Upper lobe of right lung (tissue), 1 donor: ENCODE data around the gene F11. TPM values are rescaled to one million over a fixed set of nuclear protein-coding genes. Genes with fewer than 3 reads are reported as not detected.

ENCODE experiments used
- ATAC-seq: fragments of 200-7000 bp; cut with Tn5 transposase; one replicate; pipeline ENCODE4 v1.9.1; 2020; ENCODE audit warnings: mild to moderate bottlenecking, moderate library complexity
- DNase-seq: peaks from one replicate; pipeline ENCODE4 v3.0.0-alpha.2; 2020
- H3K27ac ChIP-seq: fragments of 200-600 bp; one replicate; pipeline ENCODE4 v1.8.0; 2022
- H3K27me3 ChIP-seq: fragments of 200-600 bp; one replicate; pipeline ENCODE4 v1.8.0; 2022; ENCODE audit warnings: mild to moderate bottlenecking
- H3K36me3 ChIP-seq: fragments of 200-600 bp; one replicate; pipeline ENCODE4 v1.8.0; 2022
- H3K4me1 ChIP-seq: fragments of 200-600 bp; one replicate; pipeline ENCODE4 v1.8.0; 2022
- H3K4me3 ChIP-seq: fragments of 200-600 bp; one replicate; pipeline ENCODE4 v1.8.0; 2022; ENCODE audit warnings: mild to moderate bottlenecking
- H3K9me3 ChIP-seq: fragments of 200-600 bp; one replicate; pipeline ENCODE4 v1.8.0; 2022
- intact Hi-C: fragments of 100-400 bp; cut with DNase I; formaldehyde crosslinking; loops from one replicate; pipeline ENCODE4 v1.11.0; 2022
- long read RNA-seq: library from polyadenylated mRNA; unstranded; transcript quantifications from one replicate; pipeline ENCODE4 v2.0.0, GENCODE V29; 2021
- total RNA-seq: library from RNA; stranded (reverse); fragmentation: NEBNext Ultra II Directional; extraction: Animal tissue kit (Norgen Biotek cat#: 25700); gene quantifications from one replicate; pipeline ENCODE4 v1.2.1, GENCODE V29; 2021
- TF ChIP-seq, protein P1 (sequence below): fragments of 200-600 bp; IDR thresholded peaks from one replicate; pipeline ENCODE4 v1.8.0; 2022; ENCODE audit warnings: antibody characterized with exemption
- donor health status: DM: no; HTN: yes; CAD: no; lungs with severe emphysema.

Gene F11
- 24.7 TPM for total RNA-seq
- long read RNA-seq, partial matches to known transcripts = 1 of 13 reads
- long read RNA-seq, other reads (novel, unspliced or antisense) = 8 of 13 reads

DNA sequence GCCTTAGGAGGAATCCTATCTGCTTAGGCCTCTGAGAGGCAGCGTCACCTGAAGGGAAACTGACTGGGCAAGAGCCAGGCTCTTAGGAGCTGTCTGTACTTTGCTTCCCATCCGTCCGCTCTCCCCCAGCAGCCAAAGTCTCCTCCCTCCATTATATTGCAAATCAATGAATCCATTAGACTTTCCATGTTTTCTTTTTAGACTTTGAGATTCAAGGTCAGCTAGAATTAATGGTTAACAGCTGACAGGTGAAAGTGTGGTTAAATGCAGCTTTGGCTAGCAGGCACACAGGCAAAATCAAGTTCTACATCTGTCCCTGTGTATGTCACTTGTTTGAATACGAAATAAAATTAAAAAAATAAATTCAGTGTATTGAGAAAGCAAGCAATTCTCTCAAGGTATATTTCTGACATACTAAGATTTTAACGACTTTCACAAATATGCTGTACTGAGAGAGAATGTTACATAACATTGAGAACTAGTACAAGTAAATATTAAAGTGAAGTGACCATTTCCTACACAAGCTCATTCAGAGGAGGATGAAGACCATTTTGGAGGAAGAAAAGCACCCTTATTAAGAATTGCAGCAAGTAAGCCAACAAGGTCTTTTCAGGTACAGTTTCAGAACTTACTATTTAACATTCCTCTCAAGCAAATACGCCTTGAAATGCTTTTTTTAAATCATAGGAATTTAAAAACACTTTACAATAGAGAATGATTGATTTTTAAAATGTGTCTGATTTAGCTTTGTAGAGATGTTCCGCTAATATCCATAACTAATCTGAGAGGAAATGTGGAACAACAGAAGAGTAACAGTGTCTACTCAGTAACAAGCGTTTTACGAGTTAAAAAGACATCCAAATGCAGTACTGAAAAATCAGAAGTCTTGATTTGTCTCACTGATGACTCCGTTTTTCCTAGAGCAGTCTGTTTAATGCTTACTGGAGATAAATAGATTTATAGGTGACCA lies at the start of gene F11:
Gene F11, plus strand, starts transcription at position 507 of the 970 bp plus-strand sequence. CDS start 948 bp downstream, outside the sequence.
- H3K4me1 ChIP-seq = no peaks in the 10 kb centered on the region
- TF ChIP-seq, protein P1, sequence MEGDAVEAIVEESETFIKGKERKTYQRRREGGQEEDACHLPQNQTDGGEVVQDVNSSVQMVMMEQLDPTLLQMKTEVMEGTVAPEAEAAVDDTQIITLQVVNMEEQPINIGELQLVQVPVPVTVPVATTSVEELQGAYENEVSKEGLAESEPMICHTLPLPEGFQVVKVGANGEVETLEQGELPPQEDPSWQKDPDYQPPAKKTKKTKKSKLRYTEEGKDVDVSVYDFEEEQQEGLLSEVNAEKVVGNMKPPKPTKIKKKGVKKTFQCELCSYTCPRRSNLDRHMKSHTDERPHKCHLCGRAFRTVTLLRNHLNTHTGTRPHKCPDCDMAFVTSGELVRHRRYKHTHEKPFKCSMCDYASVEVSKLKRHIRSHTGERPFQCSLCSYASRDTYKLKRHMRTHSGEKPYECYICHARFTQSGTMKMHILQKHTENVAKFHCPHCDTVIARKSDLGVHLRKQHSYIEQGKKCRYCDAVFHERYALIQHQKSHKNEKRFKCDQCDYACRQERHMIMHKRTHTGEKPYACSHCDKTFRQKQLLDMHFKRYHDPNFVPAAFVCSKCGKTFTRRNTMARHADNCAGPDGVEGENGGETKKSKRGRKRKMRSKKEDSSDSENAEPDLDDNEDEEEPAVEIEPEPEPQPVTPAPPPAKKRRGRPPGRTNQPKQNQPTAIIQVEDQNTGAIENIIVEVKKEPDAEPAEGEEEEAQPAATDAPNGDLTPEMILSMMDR = no peak
- no peaks in the 10 kb centered on the region for H3K9me3 ChIP-seq
- ATAC-seq = peak; percentile 45
- H3K4me3 ChIP-seq = peak within 1 kb of the TSS; percentile 31
- DNase-seq = no peak
- peaks cover 5% of the 10 kb centered on the region for H3K27me3 ChIP-seq
- intact Hi-C loops = no loop called here
- H3K27ac ChIP-seq = peak within 1 kb of the TSS; percentile 39
- H3K36me3 ChIP-seq = no peaks in the 10 kb centered on the region

DNA sequence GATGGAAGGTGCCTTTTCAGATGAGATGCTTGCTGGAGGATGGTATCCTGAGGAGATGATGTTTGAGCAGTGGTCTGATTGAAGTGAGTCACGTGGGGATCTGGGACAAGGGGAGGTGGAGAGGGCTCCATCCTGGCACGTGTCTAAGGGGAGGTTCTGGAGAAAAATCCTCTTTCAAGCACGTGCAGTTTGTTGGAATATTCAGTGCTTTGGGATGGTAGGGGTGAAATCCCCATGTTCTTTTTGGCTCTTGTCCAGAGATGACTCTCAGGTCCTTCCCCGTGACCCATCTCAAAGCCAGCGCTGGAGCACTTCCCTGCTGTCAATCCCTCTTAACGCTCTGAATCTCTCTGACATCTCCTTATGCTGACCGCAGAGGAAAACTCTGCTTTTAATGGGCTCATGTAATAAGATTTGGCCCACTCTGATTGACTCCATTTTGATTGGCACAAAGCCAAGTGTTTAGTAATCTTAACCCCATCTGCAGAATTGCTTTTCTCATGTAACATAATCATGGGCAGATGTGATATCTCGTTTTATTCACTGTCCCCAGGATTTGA lies 49.4 kb upstream of the F11 start:
- ATAC-seq (no peak), DNase-seq (no peak)
- TF ChIP-seq, protein P1 = no peak
- Histone ChIP-seq H3K4me3 (no peak overlapping the region), H3K9me3 (no peaks in the 10 kb centered on the region), H3K27ac (no peak overlapping the region), H3K36me3 (no peaks in the 10 kb centered on the region), H3K4me1 (no peaks in the 10 kb centered on the region), H3K27me3 (no peaks in the 10 kb centered on the region)
- intact Hi-C loops = no loop called here

DNA sequence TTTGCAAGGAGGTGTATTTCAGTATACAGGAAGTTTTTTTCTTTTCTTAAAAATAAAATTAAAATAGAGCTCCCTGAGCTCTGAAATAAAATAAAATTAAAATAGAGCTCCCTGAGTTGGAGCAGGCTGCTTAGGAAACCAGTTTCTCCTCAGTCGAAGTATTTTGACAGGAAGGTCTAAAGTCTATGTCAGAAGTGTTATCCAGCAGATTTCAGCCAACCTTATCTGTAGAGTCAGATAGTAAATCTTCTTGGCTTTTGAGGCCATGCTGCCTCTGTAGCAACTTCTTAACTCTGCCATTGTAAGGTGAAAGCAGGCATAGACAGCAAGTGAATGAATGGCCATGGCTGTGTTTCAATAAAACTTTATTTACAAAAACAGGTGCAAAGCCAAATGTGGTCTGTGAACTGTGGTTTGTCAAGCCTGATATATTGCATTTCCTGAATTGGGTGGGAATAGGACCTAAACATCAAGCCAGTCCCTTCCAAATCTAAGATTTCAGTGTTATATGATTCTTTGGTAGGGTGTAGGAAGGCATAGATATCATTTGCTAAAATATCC lies 48.2 kb upstream of the F11 start:
- no peak for ATAC-seq
- no peak for DNase-seq
- no peak overlapping the region for H3K27ac ChIP-seq
- H3K36me3 ChIP-seq = no peaks in the 10 kb centered on the region
- H3K27me3 ChIP-seq = no peaks in the 10 kb centered on the region
- H3K4me3 ChIP-seq = no peak overlapping the region
- intact Hi-C loops = no loop called here
- TF ChIP-seq, protein P1 = no peak
- no peaks in the 10 kb centered on the region for H3K4me1 ChIP-seq
- H3K9me3 ChIP-seq = no peaks in the 10 kb centered on the region

DNA sequence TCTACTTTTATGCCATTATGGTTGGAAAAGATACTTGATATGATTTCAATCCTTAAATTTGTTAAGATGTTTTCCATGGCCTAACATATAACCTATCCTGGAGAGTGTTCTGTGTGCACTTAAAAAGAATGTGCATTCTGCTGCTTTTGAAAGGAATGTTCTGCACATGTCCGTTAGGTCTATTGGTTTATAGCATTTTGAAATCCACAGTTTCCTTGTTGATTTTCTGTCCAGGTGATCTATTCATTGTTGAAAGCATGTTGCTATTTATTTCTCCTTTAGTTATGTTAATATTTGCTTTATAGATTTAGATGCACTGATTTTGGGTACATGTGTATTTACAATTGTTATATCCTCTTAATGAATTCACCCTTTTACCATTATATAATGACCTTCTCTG lies 44.4 kb upstream of the F11 start:
- no peaks in the 10 kb centered on the region for H3K9me3 ChIP-seq
- no peak for DNase-seq
- H3K4me3 ChIP-seq = no peak overlapping the region
- intact Hi-C loops = no loop called here
- ATAC-seq = no peak
- no peaks in the 10 kb centered on the region for H3K4me1 ChIP-seq
- TF ChIP-seq, protein P1 = no peak
- no peak overlapping the region for H3K27ac ChIP-seq
- H3K36me3 ChIP-seq = no peaks in the 10 kb centered on the region
- no peaks in the 10 kb centered on the region for H3K27me3 ChIP-seq

DNA sequence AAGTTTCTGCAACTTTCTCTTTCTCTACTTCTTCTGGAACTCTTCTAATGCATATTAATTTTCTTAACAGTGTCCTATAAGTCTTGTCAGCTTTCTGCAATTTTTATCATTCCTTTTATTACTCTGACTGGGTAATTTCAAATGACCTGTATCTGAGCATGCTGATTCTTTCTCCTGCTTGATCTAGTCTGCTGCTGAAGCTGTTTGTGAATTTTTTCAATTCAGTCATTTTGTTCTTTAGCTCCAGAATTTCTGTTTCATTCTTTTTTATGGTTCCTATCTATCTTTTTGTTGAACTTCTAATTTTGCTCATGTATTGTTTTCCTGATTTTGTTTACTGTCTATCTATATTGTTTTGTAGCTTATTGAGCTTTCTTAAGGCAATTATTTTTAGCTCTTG lies 40.1 kb upstream of the F11 start:
- TF ChIP-seq, protein P1 = no peak
- Histone ChIP-seq H3K9me3 (no peaks in the 10 kb centered on the region), H3K36me3 (no peaks in the 10 kb centered on the region), H3K27ac (no peak overlapping the region), H3K27me3 (no peaks in the 10 kb centered on the region), H3K4me3 (no peak overlapping the region), H3K4me1 (no peaks in the 10 kb centered on the region)
- ATAC-seq (no peak), DNase-seq (no peak)
- intact Hi-C loops = no loop called here
